Duodenal mucosa (tissue), 2 donors: ENCODE data around the gene ELMOD3.
A peak's percentile ranks its signal among the peaks of the same experiment; 100 is the strongest.

Experiments used
- H3K27ac ChIP-seq: one replicate; pipeline ENCODE4 v1.7.0; 2013; ENCODE audit warnings: low read depth, low read length
- H3K27me3 ChIP-seq, 2 donors: one replicate each; pipeline ENCODE4 v1.7.0; 2013; ENCODE audit warnings: low read length in 2 of 2, control low read depth in 1 of 2; ENCODE audit not compliant: insufficient read depth in 2 of 2, control insufficient read depth in 1 of 2
- H3K36me3 ChIP-seq, 2 donors: one replicate each; pipeline ENCODE4 v1.7.0; 2013; ENCODE audit warnings: low read length in 2 of 2, control low read depth in 1 of 2; ENCODE audit not compliant: insufficient read depth in 2 of 2, control insufficient read depth in 1 of 2
- H3K4me1 ChIP-seq, 2 donors: one replicate each; pipeline ENCODE4 v1.7.0; 2013; ENCODE audit warnings: low read length in 2 of 2, control low read depth in 1 of 2; ENCODE audit not compliant: insufficient read depth in 2 of 2, control insufficient read depth in 1 of 2
- H3K4me3 ChIP-seq, 2 donors: one replicate each; pipeline ENCODE4 v1.7.0; 2013; ENCODE audit warnings: low read length in 2 of 2, low read depth in 1 of 2
- H3K9ac ChIP-seq, 2 donors: one replicate each; pipeline ENCODE4 v1.7.0; 2013; ENCODE audit warnings: low read length in 2 of 2, low read depth in 1 of 2
- H3K9me3 ChIP-seq, 2 donors: one replicate each; pipeline ENCODE4 v1.7.0; 2013; ENCODE audit warnings: low read length in 2 of 2, control low read depth in 1 of 2; ENCODE audit not compliant: control insufficient read depth in 1 of 2

ELMOD3 gene

DNA sequence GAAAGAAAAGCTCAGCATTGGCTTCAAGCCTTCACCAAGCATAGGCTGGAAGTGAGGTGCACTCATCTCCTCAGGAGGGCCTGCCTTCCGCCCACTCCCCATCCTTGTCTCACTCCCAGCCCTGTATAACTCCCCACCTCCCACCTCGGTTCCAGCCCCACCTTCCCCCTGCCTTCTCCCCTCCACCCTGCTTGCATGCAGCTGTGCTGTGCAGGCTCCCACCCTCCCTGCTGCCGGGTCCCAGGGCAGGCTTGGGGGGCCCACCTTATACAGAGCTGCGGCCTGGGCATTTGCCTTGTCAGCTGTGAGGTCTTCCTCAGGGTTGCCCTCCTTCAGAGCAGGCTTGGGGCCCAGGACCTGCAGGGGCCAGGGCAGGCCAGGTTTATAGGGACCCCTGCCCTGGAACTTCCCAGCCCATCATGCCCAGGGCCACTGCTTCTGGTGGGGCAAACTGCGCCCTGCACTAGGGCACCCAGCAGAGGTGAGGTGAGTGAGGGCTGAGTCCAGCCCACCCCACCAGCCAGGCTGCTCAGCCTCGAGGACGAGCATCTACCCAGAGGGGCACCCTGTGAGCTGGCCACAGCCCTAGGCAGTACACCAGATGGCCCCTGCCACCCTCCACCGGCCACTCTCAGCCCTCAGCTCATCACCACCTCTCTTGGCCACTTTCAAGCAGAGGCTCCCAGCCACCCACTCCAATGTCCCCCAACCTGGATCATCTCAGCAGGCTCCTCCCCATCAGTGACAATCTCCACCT, 44.0 kb downstream of the ELMOD3 start:
- Histone ChIP-seq H3K4me1 (peaks cover 8 to 9% of the 10 kb centered on the region in 2 donors), H3K36me3 (peaks cover 0 to 28% of the 10 kb centered on the region in 2 donors), H3K4me3 (no peak overlapping the region), H3K9me3 (no peaks in the 10 kb centered on the region), H3K27ac (no peak overlapping the region), H3K9ac (no peak overlapping the region), H3K27me3 (no peaks in the 10 kb centered on the region)

GRCh38 chr2:85399183-85399455, 44.5 kb downstream of the ELMOD3 start:
- no peaks in the 10 kb centered on the region for H3K9me3 ChIP-seq
- no peak overlapping the region for H3K27ac ChIP-seq
- H3K4me3 ChIP-seq = no peak overlapping the region
- H3K9ac ChIP-seq = no peak overlapping the region
- peaks cover 8 to 9% of the 10 kb centered on the region in 2 donors for H3K4me1 ChIP-seq
- no peaks in the 10 kb centered on the region for H3K27me3 ChIP-seq
- peaks cover 0 to 24% of the 10 kb centered on the region in 2 donors for H3K36me3 ChIP-seq

DNA sequence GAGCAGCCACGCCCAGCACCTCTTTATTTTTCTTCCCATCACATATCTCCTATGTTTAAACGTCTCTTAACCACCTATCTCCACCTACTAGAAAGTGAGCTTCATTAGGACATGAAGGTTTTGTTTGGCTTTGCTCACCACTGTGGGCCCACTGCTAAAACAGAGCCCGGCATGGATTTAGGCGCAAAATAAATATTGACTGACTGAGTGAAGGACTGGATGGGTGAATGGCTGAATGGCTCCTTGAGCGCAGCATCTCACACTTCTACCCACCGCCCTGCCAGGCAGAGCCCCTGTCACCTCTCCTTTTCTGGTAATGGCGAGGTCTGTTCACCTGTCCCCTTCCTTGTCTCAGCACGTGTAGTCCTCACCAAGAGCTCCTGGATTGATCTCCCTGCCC, 45.5 kb downstream of the ELMOD3 start:
- Histone ChIP-seq H3K4me3 (no peak overlapping the region), H3K36me3 (peaks cover 0 to 22% of the 10 kb centered on the region in 2 donors), H3K9ac (no peak overlapping the region), H3K9me3 (no peaks in the 10 kb centered on the region), H3K27ac (no peak overlapping the region), H3K4me1 (peaks cover 8 to 9% of the 10 kb centered on the region in 2 donors), H3K27me3 (no peaks in the 10 kb centered on the region)

DNA sequence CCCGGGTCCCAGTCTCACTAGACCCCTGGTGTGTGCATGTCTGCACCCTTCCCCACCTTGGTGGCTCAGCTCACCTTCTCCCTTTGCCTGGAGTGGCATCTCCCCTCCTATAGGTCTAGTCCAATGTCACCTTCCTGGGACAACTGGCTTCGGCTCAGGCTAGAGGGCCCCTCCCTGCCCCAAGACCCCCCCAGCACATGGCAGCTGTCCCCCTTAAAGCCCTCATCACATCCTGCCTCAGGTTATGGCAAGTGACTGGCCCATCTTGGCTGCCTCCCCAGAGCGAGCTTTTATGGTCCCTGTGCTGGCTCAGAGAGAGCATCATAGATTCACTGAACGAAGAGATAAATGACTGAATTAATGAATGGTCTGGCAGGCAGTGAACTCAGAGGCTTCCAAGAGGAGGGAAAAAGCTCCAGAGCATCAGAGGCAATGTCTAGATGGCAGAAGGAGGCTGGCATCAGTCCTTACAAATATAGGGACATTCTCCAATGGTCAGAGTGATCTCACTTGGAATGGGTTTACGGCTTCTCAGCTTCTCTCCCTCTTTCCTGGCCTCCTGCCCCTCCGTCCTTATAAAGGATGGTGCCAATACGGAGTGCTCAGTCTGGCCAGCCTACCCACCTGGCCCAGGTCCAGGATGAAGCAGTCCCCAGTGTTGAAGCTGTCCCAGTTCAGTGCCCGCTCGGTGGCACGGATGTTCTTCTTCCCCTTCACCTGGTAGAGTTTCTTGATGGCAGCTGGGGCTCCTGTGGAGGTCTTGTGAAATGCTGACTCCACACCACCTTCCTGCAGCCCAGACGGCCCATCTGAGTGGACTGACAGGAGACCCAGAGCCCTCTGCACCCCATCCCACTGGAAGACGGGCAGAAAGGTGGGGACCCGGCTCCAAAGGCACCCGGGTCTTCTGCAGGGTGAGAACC, 46.2 kb downstream of the ELMOD3 start:
- H3K9me3 ChIP-seq = no peaks in the 10 kb centered on the region
- H3K4me1 ChIP-seq = peaks cover 8 to 9% of the 10 kb centered on the region in 2 donors
- no peaks in the 10 kb centered on the region for H3K27me3 ChIP-seq
- no peak overlapping the region for H3K4me3 ChIP-seq
- no peak overlapping the region for H3K9ac ChIP-seq
- H3K27ac ChIP-seq = no peak overlapping the region
- peaks cover 0 to 22% of the 10 kb centered on the region in 2 donors for H3K36me3 ChIP-seq

- H3K27ac ChIP-seq = no peak overlapping the region
- H3K4me3 ChIP-seq = no peak overlapping the region
- no peak overlapping the region for H3K9ac ChIP-seq
- H3K27me3 ChIP-seq = no peaks in the 10 kb centered on the region
- H3K9me3 ChIP-seq = no peaks in the 10 kb centered on the region
- peaks cover 0 to 22% of the 10 kb centered on the region in 2 donors for H3K36me3 ChIP-seq
- peaks cover 12% of the 10 kb centered on the region in 2 donors for H3K4me1 ChIP-seq
Measured at GRCh38 chr2:85401464-85401805, 46.9 kb downstream of the ELMOD3 start.

GRCh38 chr2:85401844-85402243, 47.3 kb downstream of the ELMOD3 start:
- Histone ChIP-seq H3K9ac (no peak overlapping the region), H3K27ac (no peak overlapping the region), H3K4me3 (no peak overlapping the region), H3K9me3 (no peaks in the 10 kb centered on the region), H3K4me1 (peaks cover 8 to 9% of the 10 kb centered on the region in 2 donors), H3K36me3 (peaks cover 0 to 22% of the 10 kb centered on the region in 2 donors), H3K27me3 (no peaks in the 10 kb centered on the region)

GRCh38 chr2:85405201-85406059, 50.9 kb downstream of the ELMOD3 start:
- peak overlapping the region in 1 of 2 donors; percentile 40 for H3K4me3 ChIP-seq

DNA sequence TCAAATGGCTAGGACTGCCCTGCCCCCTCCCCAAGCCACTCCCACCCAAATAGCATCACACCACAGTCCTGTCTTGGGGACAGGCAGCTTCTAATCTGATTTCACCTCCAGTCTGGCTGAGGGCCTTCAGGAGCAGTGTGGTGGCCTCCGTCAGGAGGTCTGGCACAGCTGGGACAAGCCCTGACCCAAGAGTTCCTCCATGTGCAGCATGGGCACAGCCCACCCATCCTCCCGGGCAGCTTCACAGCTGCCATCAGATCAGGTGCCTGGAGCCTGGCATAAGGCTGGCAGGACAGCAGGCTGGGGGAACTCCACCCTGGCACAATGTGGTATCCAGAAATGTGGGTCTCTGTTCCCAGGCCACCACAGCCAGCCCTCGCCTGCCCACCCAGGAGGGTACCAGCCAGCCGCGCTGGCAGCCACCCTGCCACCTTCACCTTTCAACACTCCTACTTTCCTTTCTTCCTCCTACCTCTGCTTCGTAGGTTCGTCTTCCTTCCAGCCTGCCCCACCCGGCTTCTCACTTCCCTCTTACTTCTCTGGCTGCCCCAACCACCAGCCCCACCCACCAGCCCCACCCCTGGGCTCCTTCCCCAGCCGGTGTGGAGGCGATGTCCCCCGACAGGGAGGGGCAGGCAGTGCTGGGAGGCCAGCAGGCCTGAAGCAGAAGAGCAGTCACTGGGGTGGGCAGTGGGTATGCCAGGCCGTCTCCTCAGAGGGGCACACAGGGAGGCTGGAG, 55.4 kb downstream of the ELMOD3 start, which contains the start of gene CAPG:
Gene CAPG (minus strand): TSS at position 522 of the 739 bp plus-strand sequence. CDS start 8,221 bp downstream, outside the sequence.
- no peaks in the 10 kb centered on the region for H3K36me3 ChIP-seq
- no peaks in the 10 kb centered on the region for H3K27me3 ChIP-seq
- H3K27ac ChIP-seq = peak within 1 kb of the TSS; percentile 53
- no peaks in the 10 kb centered on the region for H3K9me3 ChIP-seq
- peaks cover 36 to 39% of the 10 kb centered on the region in 2 donors for H3K4me1 ChIP-seq
- peak within 1 kb of the TSS; percentile 63 to 73 for H3K4me3 ChIP-seq
- peak within 1 kb of the TSS; percentile 64 to 65 for H3K9ac ChIP-seq

More at GRCh38 chr2:85405201-85406059, 50.9 kb downstream of the ELMOD3 start:
- no peak overlapping the region for H3K9ac ChIP-seq
- no peaks in the 10 kb centered on the region for H3K27me3 ChIP-seq
- H3K9me3 ChIP-seq = no peaks in the 10 kb centered on the region
- H3K27ac ChIP-seq = no peak overlapping the region
- H3K4me1 ChIP-seq = peaks cover 21 to 26% of the 10 kb centered on the region in 2 donors
- H3K36me3 ChIP-seq = peaks cover 0 to 11% of the 10 kb centered on the region in 2 donors

- peaks cover 39 to 40% of the 10 kb centered on the region in 2 donors for H3K4me1 ChIP-seq
- H3K36me3 ChIP-seq = no peaks in the 10 kb centered on the region
- H3K27ac ChIP-seq = no peak overlapping the region
- no peaks in the 10 kb centered on the region for H3K9me3 ChIP-seq
- peak overlapping the region; percentile 63 to 73 for H3K4me3 ChIP-seq
- H3K9ac ChIP-seq = peak overlapping the region in 1 of 2 donors; percentile 64
- no peaks in the 10 kb centered on the region for H3K27me3 ChIP-seq
Measured at GRCh38 chr2:85410584-85411404, 56.2 kb downstream of the ELMOD3 start.
